ENCODE data around the gene EPB41L4B. TPM values are rescaled to one million over a fixed set of nuclear protein-coding genes. Genes with fewer than 3 reads are reported as not detected.

EPB41L4B gene
- total RNA-seq, 1 experiment from 2014 or later: 8.1 TPM

- no peaks in the 10 kb centered on the region for H3K9me3 ChIP-seq (ENCODE audit: control insufficient read depth in 1 of 2, insufficient read depth in 1 of 2, low read depth in 1 of 2, low read length in 2 of 2)
- no peaks in the 10 kb centered on the region for H3K36me3 ChIP-seq (ENCODE audit: control insufficient read depth in 1 of 2, insufficient read depth in 2 of 2, low read length in 2 of 2)
- peak overlapping the region; percentile 55 for H3K4me2 ChIP-seq (ENCODE audit: low read length)
- no peak overlapping the region for H3K4me3 ChIP-seq (replicated peaks in 1 of 2; ENCODE audit: low read depth in 1 of 2, low read length in 2 of 2)
- no peak overlapping the region for H2AFZ ChIP-seq (ENCODE audit: low read depth, low read length, poor library complexity, severe bottlenecking)
- H3K27ac ChIP-seq (ENCODE audit: low read depth, low read length): no peak overlapping the region
- TF ChIP-seq JUND (IDR thresholded peaks at IDR 0.05) (no peak), ELF1 (IDR thresholded peaks at IDR 0.05; ENCODE audit: borderline replicate concordance, low read depth) (no peak), MAX (IDR thresholded peaks at IDR 0.05) (no peak), CTCF (IDR thresholded peaks at IDR 0.05 in 2 of 3, conservative IDR thresholded peaks at IDR 0.05 in 1 of 3; ENCODE audit: borderline replicate concordance in 1 of 3, insufficient read depth in 1 of 3, low read depth in 2 of 3, low read length in 2 of 3) (no peak), EGR1 (IDR thresholded peaks at IDR 0.05; ENCODE audit: low read depth) (no peak), SP1 (IDR thresholded peaks at IDR 0.05; ENCODE audit: low read depth) (no peak), ZBTB33 (IDR thresholded peaks at IDR 0.05; ENCODE audit: extremely low read depth, insufficient replicate concordance, low read length) (no peak), EZH2 (IDR thresholded peaks at IDR 0.05) (no peak), POLR2AphosphoS5 (IDR thresholded peaks at IDR 0.05; ENCODE audit: low read depth, low read length) (no peak), ATF3 (IDR thresholded peaks at IDR 0.05) (no peak), CBX3 (IDR thresholded peaks at IDR 0.05; ENCODE audit: low read depth) (no peak)
- no peak overlapping the region for H3K9ac ChIP-seq (ENCODE audit: low read length)
- H3K79me2 ChIP-seq (ENCODE audit: insufficient read depth, low read length): peaks cover 49% of the 10 kb centered on the region
- peaks cover 31 to 80% of the 10 kb centered on the region in 2 experiments for H3K4me1 ChIP-seq (ENCODE audit: control insufficient read depth in 1 of 2, insufficient read depth in 2 of 2, low read length in 2 of 2)
- BruUV-seq (replicated peaks): no TSS peak
- ChIA-PET POLR2A (no interaction called here), CTCF (interaction anchor here (1.0 to 1.6 kb wide), 5 partner anchors 9 to 480 kb away, joined by 3 to 10 read pairs (median 6); no protein-coding TSS in a partner anchor), RAD21 (ENCODE audit: low non-redundant PET in 1 of 2, low total read pairs in 2 of 2, uncharacterized antibody in 2 of 2, unreplicated experiment in 2 of 2) (interaction anchor here in 1 of 2 experiments (0.7 kb wide), 1 partner anchor 133 kb away, joined by 5 read pairs; no protein-coding TSS in a partner anchor)
- H3K9me2 ChIP-seq (ENCODE audit: insufficient read depth): no peaks in the 10 kb centered on the region
- DNase-seq (ENCODE audit: low read depth, low spot score) (no peak), ATAC-seq (no peak)
- intact Hi-C loops (cut with micrococcal nuclease): loop anchor here (2.0 kb wide), 2 partner anchors 117 to 197 kb away; partner anchors contain the start of gene TMEM245
- H4K20me1 ChIP-seq (ENCODE audit: insufficient read depth): no peaks in the 10 kb centered on the region
- H3K27me3 ChIP-seq (ENCODE audit: insufficient read depth, low read length): no peaks in the 10 kb centered on the region
Measured at GRCh38 chr9:109315480-109316206, 5.2 kb downstream of the EPB41L4B start.
